Panc1 (cell line): ENCODE results near the gene NTRK1. TPM values are rescaled to one million over a fixed set of nuclear protein-coding genes. Genes with fewer than 3 reads are reported as not detected.

Source experiments
- ATAC-seq: fragments of 200-7000 bp; cut with Tn5 transposase; 2 replicates; pipeline ENCODE4 v1.9.1; 2020; ENCODE audit warnings: mild to moderate bottlenecking, moderate library complexity
- BruUV-seq: library from RNA; stranded (reverse); fragments of 400-500 nt; replicated peaks from 2 replicates; lab custom pipeline; 2021; lab: Mats Ljungman, UMichigan
- CTCF ChIA-PET: fragments of 300-600 bp; sonication (Branson Sonifier 250); formaldehyde crosslinking; loops from one replicate; lab custom pipeline; 2022; ENCODE audit warnings: antibody characterized with exemption; lab: Charles Lee
- POLR2A ChIA-PET: fragments of 300-600 bp; sonication (Branson Sonifier 250); formaldehyde crosslinking; loops from one replicate; lab custom pipeline; 2022; ENCODE audit warnings: antibody characterized with exemption; lab: Charles Lee
- DNase-seq: peaks from one replicate; pipeline ENCODE4 v3.0.0-alpha.2; 2010; ENCODE audit warnings: low read depth, low spot score
- H3K27ac ChIP-seq: 2 replicates; pipeline ENCODE4 v1.5.1; 2011; ENCODE audit warnings: mild to moderate bottlenecking, low read length, inconsistent platforms
- H3K27me3 ChIP-seq: fragments of 200-500 bp; sonication (Bioruptor generic); 2 replicates; pipeline ENCODE4 v1.6.0; 2014; ENCODE audit warnings: low read length, inconsistent platforms; ENCODE audit not compliant: control insufficient read depth, insufficient read depth
- H3K36me3 ChIP-seq: fragments of 200-500 bp; sonication (Bioruptor generic); 2 replicates; pipeline ENCODE4 v1.5.1; 2014; ENCODE audit warnings: inconsistent platforms, mild to moderate bottlenecking, low read length, moderate library complexity; ENCODE audit not compliant: control insufficient read depth, insufficient read depth
- H3K4me1 ChIP-seq: 2 replicates; pipeline ENCODE4 v1.5.1; 2011; ENCODE audit warnings: inconsistent platforms, mild to moderate bottlenecking, low read length, moderate library complexity; ENCODE audit not compliant: control insufficient read depth, insufficient read depth
- H3K4me3 ChIP-seq, 2 experiments: 2 replicates each; pipeline ENCODE4 v1.5.1; 2011 to 2012; ENCODE audit warnings: low read depth in 2 of 2, low read length in 2 of 2, mild to moderate bottlenecking in 2 of 2, inconsistent platforms in 1 of 2, moderate library complexity in 1 of 2
- H3K9me3 ChIP-seq: fragments of 200-500 bp; sonication (Bioruptor generic); 2 replicates; pipeline ENCODE4 v1.5.1; 2014; ENCODE audit warnings: low read depth, mild to moderate bottlenecking, inconsistent platforms, low read length, moderate library complexity; ENCODE audit not compliant: control insufficient read depth, insufficient read depth
- POLR2AphosphoS5 ChIP-seq: IDR thresholded peaks from 2 replicates; pipeline ENCODE4 v1.6.1; 2012; ENCODE audit warnings: mild to moderate bottlenecking, low read depth, low read length, moderate library complexity
- SIN3A ChIP-seq: IDR thresholded peaks from 2 replicates; pipeline ENCODE4 v1.6.1; 2012; ENCODE audit warnings: low read depth, mild to moderate bottlenecking, low read length, moderate library complexity, borderline replicate concordance; ENCODE audit not compliant: insufficient read depth
- TCF7L2 ChIP-seq: IDR thresholded peaks from 2 replicates; pipeline ENCODE4 v1.6.1; 2011; ENCODE audit warnings: mild to moderate bottlenecking, low read depth, low read length, inconsistent platforms
- in situ Hi-C: cut with HindIII; loops from 2 replicates; pipeline ENCODE4 v1.10.0; 2016; ENCODE audit warnings: low sequenced_read_pairs, low pct_unique_long_range_greater_than_20kb
- intact Hi-C: fragments of 100-400 bp; cut with micrococcal nuclease; formaldehyde crosslinking; loops from one replicate; pipeline ENCODE4 v1.10.0; 2022; ENCODE audit not compliant: unreplicated experiment
- total RNA-seq: library from RNA; stranded (reverse); gene quantifications from one replicate; pipeline ENCODE4 v1.2.1, GENCODE V29; 2021; ENCODE audit not compliant: unreplicated experiment
- TF ChIP-seq, protein P1 (sequence below), 2 experiments: IDR thresholded peaks; 2 replicates each; pipeline ENCODE4 v1.6.1; 2011 to 2012; ENCODE audit warnings: low read depth in 2 of 2, control low read depth in 1 of 2, low read length in 1 of 2, mild to moderate bottlenecking in 1 of 2, moderate library complexity in 1 of 2; ENCODE audit not compliant: insufficient read depth in 1 of 2
- TF ChIP-seq, protein P2 (sequence below): fragments of 450-650 bp; IDR thresholded peaks from 2 replicates; pipeline ENCODE4 v1.5.1; 2017; ENCODE audit warnings: mild to moderate bottlenecking

The NTRK1 gene
- total RNA-seq, 1 experiment from 2014 or later = 0.21 TPM

GRCh38 chr1:156896490-156897033 lies 35.9 kb downstream of the NTRK1 start:
- CTCF ChIA-PET = no interaction called here
- no peak for TF ChIP-seq POLR2AphosphoS5
- TF ChIP-seq, protein P1, sequence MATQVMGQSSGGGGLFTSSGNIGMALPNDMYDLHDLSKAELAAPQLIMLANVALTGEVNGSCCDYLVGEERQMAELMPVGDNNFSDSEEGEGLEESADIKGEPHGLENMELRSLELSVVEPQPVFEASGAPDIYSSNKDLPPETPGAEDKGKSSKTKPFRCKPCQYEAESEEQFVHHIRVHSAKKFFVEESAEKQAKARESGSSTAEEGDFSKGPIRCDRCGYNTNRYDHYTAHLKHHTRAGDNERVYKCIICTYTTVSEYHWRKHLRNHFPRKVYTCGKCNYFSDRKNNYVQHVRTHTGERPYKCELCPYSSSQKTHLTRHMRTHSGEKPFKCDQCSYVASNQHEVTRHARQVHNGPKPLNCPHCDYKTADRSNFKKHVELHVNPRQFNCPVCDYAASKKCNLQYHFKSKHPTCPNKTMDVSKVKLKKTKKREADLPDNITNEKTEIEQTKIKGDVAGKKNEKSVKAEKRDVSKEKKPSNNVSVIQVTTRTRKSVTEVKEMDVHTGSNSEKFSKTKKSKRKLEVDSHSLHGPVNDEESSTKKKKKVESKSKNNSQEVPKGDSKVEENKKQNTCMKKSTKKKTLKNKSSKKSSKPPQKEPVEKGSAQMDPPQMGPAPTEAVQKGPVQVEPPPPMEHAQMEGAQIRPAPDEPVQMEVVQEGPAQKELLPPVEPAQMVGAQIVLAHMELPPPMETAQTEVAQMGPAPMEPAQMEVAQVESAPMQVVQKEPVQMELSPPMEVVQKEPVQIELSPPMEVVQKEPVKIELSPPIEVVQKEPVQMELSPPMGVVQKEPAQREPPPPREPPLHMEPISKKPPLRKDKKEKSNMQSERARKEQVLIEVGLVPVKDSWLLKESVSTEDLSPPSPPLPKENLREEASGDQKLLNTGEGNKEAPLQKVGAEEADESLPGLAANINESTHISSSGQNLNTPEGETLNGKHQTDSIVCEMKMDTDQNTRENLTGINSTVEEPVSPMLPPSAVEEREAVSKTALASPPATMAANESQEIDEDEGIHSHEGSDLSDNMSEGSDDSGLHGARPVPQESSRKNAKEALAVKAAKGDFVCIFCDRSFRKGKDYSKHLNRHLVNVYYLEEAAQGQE (IDR thresholded peaks at IDR 0.05; ENCODE audit: insufficient read depth in 1 of 2, low read depth in 2 of 2, low read length in 1 of 2) = no peak
- no peak for TF ChIP-seq SIN3A
- TF ChIP-seq, protein P2, sequence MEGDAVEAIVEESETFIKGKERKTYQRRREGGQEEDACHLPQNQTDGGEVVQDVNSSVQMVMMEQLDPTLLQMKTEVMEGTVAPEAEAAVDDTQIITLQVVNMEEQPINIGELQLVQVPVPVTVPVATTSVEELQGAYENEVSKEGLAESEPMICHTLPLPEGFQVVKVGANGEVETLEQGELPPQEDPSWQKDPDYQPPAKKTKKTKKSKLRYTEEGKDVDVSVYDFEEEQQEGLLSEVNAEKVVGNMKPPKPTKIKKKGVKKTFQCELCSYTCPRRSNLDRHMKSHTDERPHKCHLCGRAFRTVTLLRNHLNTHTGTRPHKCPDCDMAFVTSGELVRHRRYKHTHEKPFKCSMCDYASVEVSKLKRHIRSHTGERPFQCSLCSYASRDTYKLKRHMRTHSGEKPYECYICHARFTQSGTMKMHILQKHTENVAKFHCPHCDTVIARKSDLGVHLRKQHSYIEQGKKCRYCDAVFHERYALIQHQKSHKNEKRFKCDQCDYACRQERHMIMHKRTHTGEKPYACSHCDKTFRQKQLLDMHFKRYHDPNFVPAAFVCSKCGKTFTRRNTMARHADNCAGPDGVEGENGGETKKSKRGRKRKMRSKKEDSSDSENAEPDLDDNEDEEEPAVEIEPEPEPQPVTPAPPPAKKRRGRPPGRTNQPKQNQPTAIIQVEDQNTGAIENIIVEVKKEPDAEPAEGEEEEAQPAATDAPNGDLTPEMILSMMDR = no peak
- no peak; the same call in 1 of the 2 replicates for TF ChIP-seq TCF7L2
- DNase-seq = peak; percentile 76
- no peaks in the 10 kb centered on the region for H3K9me3 ChIP-seq
- H3K4me1 ChIP-seq = peaks cover 67% of the 10 kb centered on the region
- no peaks in the 10 kb centered on the region for H3K27me3 ChIP-seq
- peak overlapping the region in 1 of 2 experiments; percentile 32; a peak in 2 of 4 replicates for H3K4me3 ChIP-seq
- H3K27ac ChIP-seq = peak overlapping the region; percentile 91
- BruUV-seq = no TSS peak
- ATAC-seq = peak; percentile 75
- in situ Hi-C loops (no loop called here), intact Hi-C loops (no loop called here)
- POLR2A ChIA-PET = no interaction called here
- H3K36me3 ChIP-seq = no peaks in the 10 kb centered on the region

- Histone ChIP-seq H3K27ac (peak overlapping the region; percentile 91), H3K4me3 (peak overlapping the region in 1 of 2 experiments; percentile 15; a peak in 2 of 4 replicates), H3K36me3 (no peaks in the 10 kb centered on the region), H3K4me1 (peaks cover 67% of the 10 kb centered on the region), H3K9me3 (no peaks in the 10 kb centered on the region), H3K27me3 (no peaks in the 10 kb centered on the region)
- POLR2A ChIA-PET = no interaction called here
- BruUV-seq = no TSS peak
- DNase-seq = no peak
- in situ Hi-C loops (no loop called here), intact Hi-C loops (no loop called here)
- peak; percentile 47 for ATAC-seq
- TF ChIP-seq TCF7L2 = no peak
- TF ChIP-seq POLR2AphosphoS5 = no peak
- no peak for TF ChIP-seq SIN3A
- TF ChIP-seq, protein P1 (IDR thresholded peaks at IDR 0.05; ENCODE audit: insufficient read depth in 1 of 2, low read depth in 2 of 2, low read length in 1 of 2) = no peak
- TF ChIP-seq, protein P2 = no peak
- CTCF ChIA-PET = no interaction called here
Measured at GRCh38 chr1:156897078-156897825, 36.6 kb downstream of the NTRK1 start.
